ENCODE results near the gene CYTIP. TPM values are rescaled to one million over a fixed set of nuclear protein-coding genes. Genes with fewer than 3 reads are reported as not detected.

The CYTIP gene
- total and polyA plus RNA-seq, 2 of the 4 experiments (the other 2 are of a cell fraction) = not detected

- ATAC-seq (ENCODE audit: low read depth) (no peak), DNase-seq (no peak)
- H3K23ac ChIP-seq (ENCODE audit: low read depth, low read length) = no peak overlapping the region
- H3K14ac ChIP-seq (replicated peaks; ENCODE audit: low read depth, low read length) = no peak overlapping the region
- H2BK120ac ChIP-seq (ENCODE audit: low read depth, low read length) = no peak overlapping the region
- H4K5ac ChIP-seq (ENCODE audit: low read depth, low read length) = no peak overlapping the region
- H3K9me1 ChIP-seq (ENCODE audit: insufficient read depth, low read length) = no peaks in the 10 kb centered on the region
- no peaks in the 10 kb centered on the region for H3K4me1 ChIP-seq (ENCODE audit: control insufficient read depth, insufficient read depth, low read length)
- no peak overlapping the region for H3K4ac ChIP-seq (ENCODE audit: low read depth, low read length)
- TF ChIP-seq ELK1 (IDR thresholded peaks at IDR 0.05; ENCODE audit: borderline replicate concordance, low read depth, low read length) (no peak), RCOR1 (IDR thresholded peaks at IDR 0.05; ENCODE audit: insufficient replicate concordance, low read length) (no peak), CEBPB (IDR thresholded peaks at IDR 0.05; ENCODE audit: low read depth, low read length) (no peak)
- H3K4me3 ChIP-seq (ENCODE audit: insufficient read depth, low read depth, low read length) = no peak overlapping the region
- H2BK5ac ChIP-seq (ENCODE audit: low read depth, low read length, poor library complexity, severe bottlenecking) = no peak overlapping the region
- no TSS peak for BruUV-seq (replicated peaks)
- ChIA-PET CTCF (no interaction called here), POLR2A (ENCODE audit: unreplicated experiment) (no interaction called here)
- H3K79me1 ChIP-seq (ENCODE audit: low read depth in 1 of 2, low read length in 2 of 2) = no peaks in the 10 kb centered on the region
- H3K27ac ChIP-seq (ENCODE audit: insufficient read depth, low read length) = no peak overlapping the region
- H3K9ac ChIP-seq (ENCODE audit: low read depth, low read length) = no peak overlapping the region
- H2BK15ac ChIP-seq (ENCODE audit: low read depth, low read length) = no peak overlapping the region
- H3K36me3 ChIP-seq (ENCODE audit: control insufficient read depth, insufficient read depth, low read length) = no peaks in the 10 kb centered on the region
- no peak overlapping the region for H3K4me2 ChIP-seq (ENCODE audit: low read depth, low read length)
- no peak overlapping the region for H3K56ac ChIP-seq (ENCODE audit: extremely low read depth, insufficient read depth, low read length)
- in situ Hi-C loops (cut with MboI; ENCODE audit: low sequenced_read_pairs) = loop anchor here (25.0 kb wide), 1 partner anchor 286 kb away; no protein-coding TSS in a partner anchor
- H2BK20ac ChIP-seq (ENCODE audit: low read depth, low read length) = no peak overlapping the region
- no peak overlapping the region for H2AK9ac ChIP-seq (replicated peaks; ENCODE audit: low read depth, low read length, poor library complexity)
- no peak overlapping the region for H2AFZ ChIP-seq (replicated peaks; ENCODE audit: low read length, poor library complexity)
- WGBS, 2 experiments (ENCODE audit: extremely low coverage in 2 of 2, insufficient read length in 1 of 2) = no CpG with 5 or more reads among the region's 12 CpGs
- no peaks in the 10 kb centered on the region for H4K20me1 ChIP-seq (ENCODE audit: insufficient read depth, low read length)
- H3K9me3 ChIP-seq (ENCODE audit: control insufficient read depth, insufficient read depth, low read length) = no peaks in the 10 kb centered on the region
- no peak overlapping the region for H4K8ac ChIP-seq (ENCODE audit: low read depth in 2 of 2, low read length in 2 of 2)
- H3K18ac ChIP-seq (ENCODE audit: low read depth, low read length) = no peak overlapping the region
- H4K91ac ChIP-seq (ENCODE audit: insufficient read depth, low read depth, low read length) = no peak overlapping the region
- dilution Hi-C loops (cut with HindIII; ENCODE audit: low sequenced_read_pairs, unreplicated experiment) = no loop called here
- no peaks in the 10 kb centered on the region for H3K27me3 ChIP-seq (ENCODE audit: control insufficient read depth, insufficient read depth, low read length)
- H2AK5ac ChIP-seq (ENCODE audit: low read depth, low read length) = no peak overlapping the region
- intact Hi-C loops (cut with micrococcal nuclease) = no loop called here
Observed at GRCh38 chr2:157475722-157476390, 32.0 kb upstream of the CYTIP start.
